Measurements from ENCODE around the gene SPTBN1.
A peak's percentile ranks its signal among the peaks of the same experiment; 100 is the strongest.

The SPTBN1 gene

GRCh38 chr2:54434711-54435110 is 21.4 kb upstream of the SPTBN1 start:
- no peak for DNase-seq (ENCODE audit: low read depth)

GRCh38 chr2:54435325-54436226 is 20.6 kb upstream of the SPTBN1 start:
- no peak for DNase-seq (ENCODE audit: low read depth)

GRCh38 chr2:54437588-54437987 is 18.5 kb upstream of the SPTBN1 start:
- DNase-seq (ENCODE audit: low read depth) = no peak

- no peak for DNase-seq (ENCODE audit: low read depth)
Observed at GRCh38 chr2:54438271-54438670, 17.9 kb upstream of the SPTBN1 start.

GRCh38 chr2:54439582-54439981 is 16.5 kb upstream of the SPTBN1 start:
- no peak for DNase-seq (ENCODE audit: low read depth)

GRCh38 chr2:54440050-54440449 is 16.1 kb upstream of the SPTBN1 start:
- DNase-seq (ENCODE audit: low read depth) = no peak

- DNase-seq (ENCODE audit: low read depth) = no peak
Observed at GRCh38 chr2:54444503-54444902, 11.6 kb upstream of the SPTBN1 start.

- DNase-seq (ENCODE audit: low read depth) = no peak
Observed at GRCh38 chr2:54446122-54446521, 10.0 kb upstream of the SPTBN1 start.

GRCh38 chr2:54446625-54447024 is 9.5 kb upstream of the SPTBN1 start:
- DNase-seq (ENCODE audit: low read depth) = no peak

GRCh38 chr2:54454548-54455130 is 1.5 kb upstream of the SPTBN1 start:
- DNase-seq (ENCODE audit: low read depth) = no peak

GRCh38 chr2:54455131-54455562 is 980 bp upstream of the SPTBN1 start:
- no peak for DNase-seq (ENCODE audit: low read depth)

GRCh38 chr2:54456362-54456611 is 160 bp downstream of the SPTBN1 start:
- DNase-seq (ENCODE audit: low read depth) = no peak

- DNase-seq (ENCODE audit: low read depth) = peak; percentile 12
Observed at GRCh38 chr2:54456612-54457322, 640 bp downstream of the SPTBN1 start.

- no peak for DNase-seq (ENCODE audit: low read depth)
Observed at GRCh38 chr2:54457323-54458023, 1.3 kb downstream of the SPTBN1 start.

GRCh38 chr2:54459037-54459441 is 2.9 kb downstream of the SPTBN1 start:
- DNase-seq (ENCODE audit: low read depth) = no peak

GRCh38 chr2:54461261-54461660 is 5.1 kb downstream of the SPTBN1 start:
- DNase-seq (ENCODE audit: low read depth) = no peak

- DNase-seq (ENCODE audit: low read depth) = no peak
Observed at GRCh38 chr2:54464341-54464740, 8.2 kb downstream of the SPTBN1 start.

- DNase-seq (ENCODE audit: low read depth) = no peak
Observed at GRCh38 chr2:54465143-54465542, 9.0 kb downstream of the SPTBN1 start.

- no peak for DNase-seq (ENCODE audit: low read depth)
Observed at GRCh38 chr2:54466870-54467269, 10.7 kb downstream of the SPTBN1 start.

GRCh38 chr2:54468673-54469072 is 12.5 kb downstream of the SPTBN1 start:
- DNase-seq (ENCODE audit: low read depth) = no peak

- no peak for DNase-seq (ENCODE audit: low read depth)
Observed at GRCh38 chr2:54469484-54470053, 13.4 kb downstream of the SPTBN1 start.

GRCh38 chr2:54470266-54470938 is 14.3 kb downstream of the SPTBN1 start:
- DNase-seq (ENCODE audit: low read depth) = no peak
